ENCODE measurements around the gene SHE.

DNA sequence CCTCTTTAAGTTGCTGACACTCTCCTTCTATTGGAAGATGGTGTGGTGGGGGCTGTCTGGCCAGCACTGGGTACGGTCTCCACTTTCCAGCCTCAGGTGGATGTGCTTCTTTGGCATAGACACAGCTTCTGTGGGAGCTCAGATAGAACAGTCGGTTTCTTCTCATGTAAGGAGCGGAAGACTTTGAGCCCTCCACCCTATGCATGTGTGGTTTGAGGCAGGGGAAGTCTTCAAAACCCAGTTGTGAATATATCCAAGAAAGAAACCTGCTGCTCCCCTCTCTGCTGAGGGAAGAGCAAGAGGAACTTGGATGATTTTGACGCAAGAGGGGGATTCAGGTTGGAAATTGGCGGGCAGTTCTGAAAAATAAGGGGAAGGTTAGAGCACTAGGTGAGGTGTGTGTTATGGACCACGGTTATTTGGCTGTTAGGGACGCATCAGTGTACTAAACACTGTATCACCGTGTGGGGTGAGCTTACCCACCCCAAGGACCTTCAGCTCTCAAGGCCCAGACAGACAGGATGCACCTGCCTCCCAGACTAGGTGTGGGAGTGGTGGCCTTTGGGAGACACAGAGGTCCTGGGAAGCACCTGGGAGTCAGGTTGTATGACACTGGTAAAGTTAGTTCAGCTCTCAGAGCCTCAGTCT lies 60.8 kb downstream of the SHE start:
- TF ChIP-seq, protein P1, sequence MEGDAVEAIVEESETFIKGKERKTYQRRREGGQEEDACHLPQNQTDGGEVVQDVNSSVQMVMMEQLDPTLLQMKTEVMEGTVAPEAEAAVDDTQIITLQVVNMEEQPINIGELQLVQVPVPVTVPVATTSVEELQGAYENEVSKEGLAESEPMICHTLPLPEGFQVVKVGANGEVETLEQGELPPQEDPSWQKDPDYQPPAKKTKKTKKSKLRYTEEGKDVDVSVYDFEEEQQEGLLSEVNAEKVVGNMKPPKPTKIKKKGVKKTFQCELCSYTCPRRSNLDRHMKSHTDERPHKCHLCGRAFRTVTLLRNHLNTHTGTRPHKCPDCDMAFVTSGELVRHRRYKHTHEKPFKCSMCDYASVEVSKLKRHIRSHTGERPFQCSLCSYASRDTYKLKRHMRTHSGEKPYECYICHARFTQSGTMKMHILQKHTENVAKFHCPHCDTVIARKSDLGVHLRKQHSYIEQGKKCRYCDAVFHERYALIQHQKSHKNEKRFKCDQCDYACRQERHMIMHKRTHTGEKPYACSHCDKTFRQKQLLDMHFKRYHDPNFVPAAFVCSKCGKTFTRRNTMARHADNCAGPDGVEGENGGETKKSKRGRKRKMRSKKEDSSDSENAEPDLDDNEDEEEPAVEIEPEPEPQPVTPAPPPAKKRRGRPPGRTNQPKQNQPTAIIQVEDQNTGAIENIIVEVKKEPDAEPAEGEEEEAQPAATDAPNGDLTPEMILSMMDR (conservative IDR thresholded peaks at IDR 0.05; ENCODE audit: low read length) = no peak
- TF ChIP-seq EZH2phosphoT487 (IDR thresholded peaks at IDR 0.05; ENCODE audit: borderline replicate concordance, low read depth, low read length) = no peak

All from OCI-LY7 (cell line).